Calu3 (cell line): ENCODE data around the gene CTSF. TPM values are rescaled to one million over a fixed set of nuclear protein-coding genes. Genes with fewer than 3 reads are reported as not detected.

Source experiments
- BruUV-seq: library from RNA; stranded (reverse); fragments of 400-500 nt; replicated peaks from 2 replicates; lab custom pipeline; 2021; lab: Mats Ljungman, UMichigan
- CTCF ChIA-PET: fragments of 300-600 bp; sonication (Branson Sonifier 250); formaldehyde crosslinking; loops from one replicate; lab custom pipeline; 2022; ENCODE audit warnings: antibody characterized with exemption; lab: Charles Lee
- DNase-seq: peaks from one replicate; pipeline ENCODE4 v3.0.0; 2022
- H3K27ac Mint-ChIP-seq: one replicate; pipeline ENCODE4 v1.8.0; 2022; ENCODE audit warnings: mixed read lengths; ENCODE audit not compliant: unreplicated experiment
- H3K27me3 Mint-ChIP-seq: one replicate; pipeline ENCODE4 v1.8.0; 2022; ENCODE audit warnings: mixed read lengths; ENCODE audit not compliant: unreplicated experiment
- H3K36me3 Mint-ChIP-seq: one replicate; pipeline ENCODE4 v1.8.0; 2022; ENCODE audit warnings: mild to moderate bottlenecking, moderate library complexity, mixed read lengths; ENCODE audit not compliant: insufficient read depth, unreplicated experiment
- H3K4me1 Mint-ChIP-seq: one replicate; pipeline ENCODE4 v1.8.0; 2022; ENCODE audit warnings: mild to moderate bottlenecking, low read depth, mixed read lengths; ENCODE audit not compliant: unreplicated experiment
- H3K4me3 Mint-ChIP-seq: one replicate; pipeline ENCODE4 v1.8.0; 2022; ENCODE audit warnings: mild to moderate bottlenecking, low read depth, moderate library complexity, mixed read lengths; ENCODE audit not compliant: unreplicated experiment
- H3K9me3 Mint-ChIP-seq: one replicate; pipeline ENCODE4 v1.8.0; 2022; ENCODE audit warnings: low read depth, mixed read lengths; ENCODE audit not compliant: unreplicated experiment
- intact Hi-C: fragments of 100-400 bp; cut with micrococcal nuclease; formaldehyde crosslinking; loops from one replicate; pipeline ENCODE4 v1.10.0; 2022; ENCODE audit not compliant: unreplicated experiment
- total RNA-seq: library from RNA; stranded (reverse); gene quantifications from 2 replicates; pipeline ENCODE4 v1.2.3, GENCODE V29; 2022
- TF ChIP-seq, protein P1 (sequence below): fragments of 200-600 bp; IDR thresholded peaks from one replicate; pipeline ENCODE4 v1.8.0; 2022; ENCODE audit warnings: antibody characterized with exemption; ENCODE audit not compliant: unreplicated experiment

The CTSF gene
- total RNA-seq, 1 experiment from 2014 or later: 1.7 TPM

DNA sequence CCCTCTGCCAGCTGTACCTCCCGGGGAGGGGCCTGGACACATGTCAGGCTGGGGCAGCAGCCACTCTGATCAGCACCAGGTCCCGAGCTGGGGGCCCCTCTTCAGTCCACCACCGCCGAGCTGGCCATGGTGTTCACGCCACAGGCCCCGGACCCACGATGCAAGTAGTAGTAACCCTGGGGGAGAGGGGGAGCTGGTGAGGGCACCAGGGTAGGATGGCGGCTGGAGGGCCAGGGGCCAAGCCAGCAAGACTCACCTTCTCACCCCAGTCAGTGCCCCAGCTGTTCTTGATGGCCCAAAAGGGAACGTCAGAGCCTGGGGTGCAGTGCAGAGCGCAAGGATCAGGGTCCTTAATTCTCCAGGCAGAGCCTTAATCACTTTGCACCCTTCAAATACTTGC is 4.6 kb downstream of the CTSF start:
- Mint-ChIP-seq H3K4me3 (no peak overlapping the region), H3K4me1 (no peaks in the 10 kb centered on the region), H3K9me3 (no peaks in the 10 kb centered on the region), H3K27ac (no peak overlapping the region), H3K27me3 (peaks cover 80% of the 10 kb centered on the region), H3K36me3 (no peaks in the 10 kb centered on the region)
- intact Hi-C loops: no loop called here
- no TSS peak for BruUV-seq
- TF ChIP-seq, protein P1, sequence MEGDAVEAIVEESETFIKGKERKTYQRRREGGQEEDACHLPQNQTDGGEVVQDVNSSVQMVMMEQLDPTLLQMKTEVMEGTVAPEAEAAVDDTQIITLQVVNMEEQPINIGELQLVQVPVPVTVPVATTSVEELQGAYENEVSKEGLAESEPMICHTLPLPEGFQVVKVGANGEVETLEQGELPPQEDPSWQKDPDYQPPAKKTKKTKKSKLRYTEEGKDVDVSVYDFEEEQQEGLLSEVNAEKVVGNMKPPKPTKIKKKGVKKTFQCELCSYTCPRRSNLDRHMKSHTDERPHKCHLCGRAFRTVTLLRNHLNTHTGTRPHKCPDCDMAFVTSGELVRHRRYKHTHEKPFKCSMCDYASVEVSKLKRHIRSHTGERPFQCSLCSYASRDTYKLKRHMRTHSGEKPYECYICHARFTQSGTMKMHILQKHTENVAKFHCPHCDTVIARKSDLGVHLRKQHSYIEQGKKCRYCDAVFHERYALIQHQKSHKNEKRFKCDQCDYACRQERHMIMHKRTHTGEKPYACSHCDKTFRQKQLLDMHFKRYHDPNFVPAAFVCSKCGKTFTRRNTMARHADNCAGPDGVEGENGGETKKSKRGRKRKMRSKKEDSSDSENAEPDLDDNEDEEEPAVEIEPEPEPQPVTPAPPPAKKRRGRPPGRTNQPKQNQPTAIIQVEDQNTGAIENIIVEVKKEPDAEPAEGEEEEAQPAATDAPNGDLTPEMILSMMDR: no peak
- no peak for DNase-seq
- CTCF ChIA-PET: no interaction called here

DNA sequence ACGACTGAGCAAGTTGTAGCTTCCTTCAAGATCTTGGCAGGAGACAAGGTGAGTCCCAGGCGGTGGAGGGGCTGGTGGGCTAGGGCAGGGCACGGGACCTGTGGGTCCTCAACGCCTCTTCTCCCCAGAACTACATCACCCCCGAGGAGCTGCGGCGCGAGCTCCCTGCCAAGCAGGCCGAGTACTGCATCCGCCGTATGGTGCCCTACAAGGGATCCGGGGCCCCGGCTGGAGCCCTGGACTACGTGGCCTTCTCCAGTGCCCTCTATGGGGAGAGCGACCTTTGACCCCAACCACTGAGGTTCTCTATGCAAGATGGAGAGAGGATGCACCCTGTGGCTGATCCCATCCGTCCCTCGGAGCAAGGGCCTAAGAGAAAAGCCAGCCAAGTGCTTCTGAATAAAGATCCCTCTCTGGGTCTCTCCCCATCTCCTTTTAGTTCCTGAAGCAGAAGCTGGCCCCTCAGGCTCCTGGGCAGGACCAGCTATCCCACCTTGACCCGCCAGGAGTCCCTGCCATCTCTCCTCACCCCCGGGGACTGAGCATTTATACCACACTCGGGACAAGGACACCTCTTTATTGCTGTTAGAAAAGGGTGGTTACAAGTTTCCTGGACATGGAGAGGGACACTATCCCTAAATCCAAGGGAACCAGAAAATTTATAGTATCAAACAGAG is 5.4 kb downstream of the CTSF start:
- no peaks in the 10 kb centered on the region for H3K4me1 Mint-ChIP-seq
- no peak for DNase-seq
- no peaks in the 10 kb centered on the region for H3K36me3 Mint-ChIP-seq
- intact Hi-C loops: no loop called here
- CTCF ChIA-PET: interaction anchor here (0.6 kb wide), 1 partner anchor 32 kb away, joined by 5 read pairs; no protein-coding TSS in a partner anchor
- TF ChIP-seq, protein P1: no peak
- H3K27me3 Mint-ChIP-seq: peaks cover 82% of the 10 kb centered on the region
- no peak overlapping the region for H3K4me3 Mint-ChIP-seq
- H3K27ac Mint-ChIP-seq: no peak overlapping the region
- no TSS peak for BruUV-seq
- no peaks in the 10 kb centered on the region for H3K9me3 Mint-ChIP-seq

DNA sequence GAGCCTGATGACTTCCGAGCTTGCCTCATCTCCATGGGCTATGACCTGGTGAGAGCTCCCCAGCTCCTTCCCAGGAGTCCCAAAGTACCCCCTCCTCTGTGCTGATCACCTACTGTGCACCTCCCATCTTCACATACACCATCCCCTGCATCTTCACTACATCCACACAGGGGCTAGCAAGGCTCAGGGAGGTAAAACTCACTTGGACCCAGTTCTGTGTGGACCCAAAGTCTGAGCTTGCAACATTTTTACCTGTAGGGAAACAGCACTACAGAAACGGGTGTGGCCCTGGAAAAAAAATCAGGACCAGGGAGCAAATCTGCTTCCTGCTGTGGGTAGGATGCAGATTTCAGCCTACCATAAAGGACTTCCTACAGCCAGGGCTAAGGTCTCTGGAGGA is 6.1 kb downstream of the CTSF start:
- H3K4me3 Mint-ChIP-seq: no peak overlapping the region
- no TSS peak for BruUV-seq
- CTCF ChIA-PET: interaction anchor here (0.6 kb wide), 1 partner anchor 9 kb away, joined by 4 read pairs; no protein-coding TSS in a partner anchor
- H3K27ac Mint-ChIP-seq: no peak overlapping the region
- TF ChIP-seq, protein P1: no peak
- intact Hi-C loops: no loop called here
- no peaks in the 10 kb centered on the region for H3K9me3 Mint-ChIP-seq
- peaks cover 85% of the 10 kb centered on the region for H3K27me3 Mint-ChIP-seq
- no peak for DNase-seq
- H3K36me3 Mint-ChIP-seq: no peaks in the 10 kb centered on the region
- H3K4me1 Mint-ChIP-seq: no peaks in the 10 kb centered on the region

DNA sequence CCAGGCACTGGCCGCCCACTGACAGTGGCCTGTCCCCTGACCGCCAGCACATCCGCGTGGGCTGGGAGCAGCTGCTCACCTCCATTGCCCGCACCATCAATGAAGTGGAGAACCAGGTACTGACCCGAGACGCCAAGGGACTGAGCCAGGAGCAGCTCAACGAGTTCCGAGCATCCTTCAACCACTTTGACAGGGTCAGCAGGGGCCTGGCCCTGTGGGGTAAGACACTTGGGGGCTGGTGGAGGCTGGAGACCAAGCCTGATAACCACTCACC is 6.5 kb downstream of the CTSF start:
- no peaks in the 10 kb centered on the region for H3K9me3 Mint-ChIP-seq

More for the DNA sequence above, 6.5 kb downstream of the CTSF start:
- Mint-ChIP-seq H3K4me3 (no peak overlapping the region), H3K27me3 (peaks cover 85% of the 10 kb centered on the region), H3K4me1 (no peaks in the 10 kb centered on the region), H3K36me3 (no peaks in the 10 kb centered on the region), H3K27ac (no peak overlapping the region)
- DNase-seq: no peak
- intact Hi-C loops: no loop called here
- TF ChIP-seq, protein P1: no peak
- CTCF ChIA-PET: interaction anchor here (0.6 kb wide), 1 partner anchor 8 kb away, joined by 4 read pairs; no protein-coding TSS in a partner anchor
- BruUV-seq: no TSS peak
